Keratinocyte (primary cell): ENCODE data around the gene PDCD7. TPM values are rescaled to one million over a fixed set of nuclear protein-coding genes. Genes with fewer than 3 reads are reported as not detected.
"Not testable (repeated sequence)": the region's sequence is repeated elsewhere in the genome, so short reads cannot be mapped to it uniquely, and the experiment has no call there.

Experiments used
- DNase-seq: peaks from one replicate; pipeline ENCODE4 v3.0.0-alpha.2; 2011; ENCODE audit warnings: low read depth, missing footprints, low spot score
- FAIRE-seq: peaks from 2 replicates; lab custom pipeline; 2011; peaks lifted over from hg19 to GRCh38; lab: Jason Lieb, UNC
- H2AFZ ChIP-seq: 2 replicates; pipeline ENCODE4 v1.6.0; 2012; ENCODE audit warnings: low read length, control low read depth, inconsistent platforms; ENCODE audit not compliant: control insufficient read depth
- H3K27ac ChIP-seq: 2 replicates; pipeline ENCODE4 v1.5.1; 2011; ENCODE audit warnings: low read length; ENCODE audit not compliant: control insufficient read depth, insufficient read depth
- H3K27me3 ChIP-seq: 3 replicates; pipeline ENCODE4 v1.6.0; 2011; ENCODE audit warnings: low read length; ENCODE audit not compliant: control insufficient read depth, insufficient read depth; ENCODE audit errors: extremely low read depth
- H3K36me3 ChIP-seq, 2 experiments: 2 replicates in 1 of 2; 3 replicates in 1 of 2; pipeline ENCODE4 v1.5.1; 2011; ENCODE audit warnings: low read length in 2 of 2, mild to moderate bottlenecking in 1 of 2; ENCODE audit not compliant: control insufficient read depth in 2 of 2, insufficient read depth in 2 of 2; ENCODE audit errors: extremely low read depth in 1 of 2
- H3K4me1 ChIP-seq: 3 replicates; pipeline ENCODE4 v1.5.1; 2011; ENCODE audit warnings: low read length; ENCODE audit not compliant: control insufficient read depth, insufficient read depth; ENCODE audit errors: extremely low read depth
- H3K4me2 ChIP-seq: 3 replicates; pipeline ENCODE4 v1.6.0; 2011; ENCODE audit warnings: low read depth, low read length; ENCODE audit not compliant: control insufficient read depth, insufficient read depth; ENCODE audit errors: extremely low read depth
- H3K4me3 ChIP-seq, 3 experiments: fragments of 200-600 bp in 1 of 3; sonication (generic) in 1 of 3; 2 replicates in 2 of 3; 3 replicates in 1 of 3; pipeline ENCODE4 v1.5.1; 2011 to 2016; ENCODE audit warnings: low read length in 3 of 3, mild to moderate bottlenecking in 3 of 3, control low read depth in 2 of 3, inconsistent platforms in 1 of 3, low read depth in 1 of 3, mixed read lengths in 1 of 3, mixed run types in 1 of 3, moderate library complexity in 1 of 3; ENCODE audit not compliant: control insufficient read depth in 2 of 3, insufficient read depth in 2 of 3; ENCODE audit errors: extremely low read depth in 1 of 3
- H3K79me2 ChIP-seq: 2 replicates; pipeline ENCODE4 v1.6.0; 2012; ENCODE audit warnings: low read length; ENCODE audit not compliant: control insufficient read depth, insufficient read depth
- H3K9ac ChIP-seq: 3 replicates; pipeline ENCODE4 v1.6.0; 2011; ENCODE audit warnings: low read length; ENCODE audit not compliant: control insufficient read depth, insufficient read depth; ENCODE audit errors: extremely low read depth
- H3K9me1 ChIP-seq: 3 replicates; pipeline ENCODE4 v1.6.0; 2011; ENCODE audit warnings: low read length; ENCODE audit not compliant: control insufficient read depth, insufficient read depth; ENCODE audit errors: extremely low read depth
- H3K9me3 ChIP-seq: 2 replicates; pipeline ENCODE4 v1.5.1; 2012; ENCODE audit warnings: low read depth, low read length; ENCODE audit not compliant: control insufficient read depth
- H4K20me1 ChIP-seq: 3 replicates; pipeline ENCODE4 v1.6.0; 2011; ENCODE audit warnings: low read length; ENCODE audit not compliant: control insufficient read depth, insufficient read depth; ENCODE audit errors: extremely low read depth
- EZH2 ChIP-seq: IDR thresholded peaks from one replicate; pipeline ENCODE4 v1.6.1; 2012; ENCODE audit warnings: inconsistent platforms, mild to moderate bottlenecking, low read length, moderate library complexity
- dilution Hi-C: fragments of 300-500 bp; cut with MboI; formaldehyde crosslinking; loops from one replicate; pipeline ENCODE4 v1.7.0; 2020; ENCODE audit warnings: low sequenced_read_pairs; ENCODE audit not compliant: extremely low pct_ligation_motif_present
- polyA plus RNA-seq, 5 experiments: library from polyadenylated mRNA; depleted of rRNA in 3 of 5; stranded (reverse) in 3 of 5; stranded (forward) in 1 of 5; unstranded in 1 of 5; fragments of >200 nt; gene quantifications; 1 replicate in 1 of 5; 2 replicates in 3 of 5; 3 replicates in 1 of 5; pipeline versions ENCODE4 v1.2.1 to v1.2.3, GENCODE V29; 2011 to 2012; ENCODE audit warnings: missing spikeins in 2 of 5, low read depth in 1 of 5, low replicate concordance in 1 of 5
- TF ChIP-seq, protein P1 (sequence below), 3 experiments: IDR thresholded peaks in 1 of 3; conservative IDR thresholded peaks in 1 of 3; optimal IDR thresholded peaks in 1 of 3; 2 replicates in 2 of 3; 3 replicates in 1 of 3; pipeline versions ENCODE3 to v1.5.1; 2011; ENCODE audit warnings: low read length in 3 of 3, mild to moderate bottlenecking in 3 of 3, moderate library complexity in 2 of 3, control low read depth in 1 of 3, inconsistent platforms in 1 of 3; ENCODE audit not compliant: insufficient read depth in 2 of 3; ENCODE audit errors: extremely low read depth in 1 of 3

Gene PDCD7
- polyA plus RNA-seq, 1 donor (not counting 4 experiments of a cell fraction or from before 2014, with no cell fraction given): 17.2 TPM

DNA sequence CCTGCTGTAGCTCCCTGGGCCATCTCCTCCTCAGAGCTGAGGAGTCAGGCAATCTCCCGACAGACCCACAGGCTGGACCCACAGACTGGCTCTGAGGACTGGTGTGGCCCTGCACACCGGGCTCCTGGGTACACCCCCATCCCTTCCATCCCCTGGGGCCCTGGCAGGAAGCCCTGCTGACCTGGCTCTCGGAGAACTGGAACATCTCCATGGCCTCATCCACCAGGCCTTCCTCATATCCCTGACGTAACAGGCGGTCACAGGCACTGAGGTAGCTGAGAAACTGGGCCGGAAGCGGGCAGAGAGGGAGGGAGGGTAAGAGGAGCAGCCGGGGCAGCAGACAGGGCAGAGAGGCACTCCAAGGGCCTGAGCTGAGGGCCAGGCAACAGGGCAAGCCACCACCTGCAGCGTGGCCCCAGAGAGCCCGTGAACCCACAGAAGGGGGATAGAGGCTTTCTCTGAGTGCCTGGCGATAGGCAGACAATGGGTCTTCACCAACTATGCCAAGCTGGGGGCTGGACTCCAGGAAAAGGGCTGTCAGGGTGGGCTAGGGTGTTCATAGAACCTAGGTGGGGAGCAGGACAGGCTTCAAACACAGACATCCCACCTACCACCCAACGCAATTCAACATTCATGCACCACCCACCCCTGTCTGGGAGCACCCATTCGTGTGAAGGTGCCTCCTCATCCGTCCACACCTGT, 39.2 kb downstream of the PDCD7 start:
- Histone ChIP-seq H3K4me3 (no peak overlapping the region), H4K20me1 (no peaks in the 10 kb centered on the region), H3K79me2 (no peaks in the 10 kb centered on the region), H3K4me2 (no peak overlapping the region), H3K9ac (no peak overlapping the region), H3K9me1 (no peaks in the 10 kb centered on the region), H3K27ac (no peak overlapping the region), H3K9me3 (no peaks in the 10 kb centered on the region), H3K4me1 (no peaks in the 10 kb centered on the region), H3K36me3 (peaks cover 12 to 14% of the 10 kb centered on the region in 2 experiments), H2AFZ (no peak overlapping the region), H3K27me3 (no peaks in the 10 kb centered on the region)
- FAIRE-seq: no peak
- dilution Hi-C loops: no loop called here
- DNase-seq: no peak
- TF ChIP-seq, protein P1, sequence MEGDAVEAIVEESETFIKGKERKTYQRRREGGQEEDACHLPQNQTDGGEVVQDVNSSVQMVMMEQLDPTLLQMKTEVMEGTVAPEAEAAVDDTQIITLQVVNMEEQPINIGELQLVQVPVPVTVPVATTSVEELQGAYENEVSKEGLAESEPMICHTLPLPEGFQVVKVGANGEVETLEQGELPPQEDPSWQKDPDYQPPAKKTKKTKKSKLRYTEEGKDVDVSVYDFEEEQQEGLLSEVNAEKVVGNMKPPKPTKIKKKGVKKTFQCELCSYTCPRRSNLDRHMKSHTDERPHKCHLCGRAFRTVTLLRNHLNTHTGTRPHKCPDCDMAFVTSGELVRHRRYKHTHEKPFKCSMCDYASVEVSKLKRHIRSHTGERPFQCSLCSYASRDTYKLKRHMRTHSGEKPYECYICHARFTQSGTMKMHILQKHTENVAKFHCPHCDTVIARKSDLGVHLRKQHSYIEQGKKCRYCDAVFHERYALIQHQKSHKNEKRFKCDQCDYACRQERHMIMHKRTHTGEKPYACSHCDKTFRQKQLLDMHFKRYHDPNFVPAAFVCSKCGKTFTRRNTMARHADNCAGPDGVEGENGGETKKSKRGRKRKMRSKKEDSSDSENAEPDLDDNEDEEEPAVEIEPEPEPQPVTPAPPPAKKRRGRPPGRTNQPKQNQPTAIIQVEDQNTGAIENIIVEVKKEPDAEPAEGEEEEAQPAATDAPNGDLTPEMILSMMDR (optimal IDR thresholded peaks at IDR 0.05 in 1 of 3, IDR thresholded peaks at IDR 0.05 in 1 of 3, conservative IDR thresholded peaks at IDR 0.05 in 1 of 3; ENCODE audit: extremely low read depth in 1 of 3, insufficient read depth in 2 of 3, low read length in 3 of 3): no peak
- TF ChIP-seq EZH2: no peak

DNA sequence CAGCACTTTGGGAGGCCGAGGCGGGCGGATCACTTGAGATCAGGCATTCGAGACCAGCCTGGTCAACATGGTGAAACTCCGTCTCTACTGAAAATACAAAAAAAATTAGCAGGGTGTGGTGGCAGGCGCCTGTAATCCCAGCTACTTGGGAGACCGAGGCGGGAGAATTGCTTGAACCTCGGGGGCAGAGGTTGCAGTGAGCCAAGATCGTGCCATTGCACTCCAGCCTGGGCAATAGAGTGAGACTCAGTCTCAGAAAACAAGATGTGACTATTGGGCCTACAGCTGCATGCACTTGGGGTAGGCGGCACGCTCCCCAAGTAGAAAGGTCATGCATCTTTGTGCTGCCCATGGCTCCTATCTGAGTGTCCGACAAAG, 39.8 kb downstream of the PDCD7 start:
- H3K27me3 ChIP-seq, H3K4me2 ChIP-seq, H3K9ac ChIP-seq, dilution Hi-C loops, FAIRE-seq, H3K79me2 ChIP-seq, H3K9me3 ChIP-seq, H3K36me3 ChIP-seq, DNase-seq, H3K9me1 ChIP-seq, H2AFZ ChIP-seq, H3K4me3 ChIP-seq, H4K20me1 ChIP-seq, H3K27ac ChIP-seq, H3K4me1 ChIP-seq: not testable (repeated sequence)
